Measurements from ENCODE around the gene OR1F1.

OR1F1 gene

DNA sequence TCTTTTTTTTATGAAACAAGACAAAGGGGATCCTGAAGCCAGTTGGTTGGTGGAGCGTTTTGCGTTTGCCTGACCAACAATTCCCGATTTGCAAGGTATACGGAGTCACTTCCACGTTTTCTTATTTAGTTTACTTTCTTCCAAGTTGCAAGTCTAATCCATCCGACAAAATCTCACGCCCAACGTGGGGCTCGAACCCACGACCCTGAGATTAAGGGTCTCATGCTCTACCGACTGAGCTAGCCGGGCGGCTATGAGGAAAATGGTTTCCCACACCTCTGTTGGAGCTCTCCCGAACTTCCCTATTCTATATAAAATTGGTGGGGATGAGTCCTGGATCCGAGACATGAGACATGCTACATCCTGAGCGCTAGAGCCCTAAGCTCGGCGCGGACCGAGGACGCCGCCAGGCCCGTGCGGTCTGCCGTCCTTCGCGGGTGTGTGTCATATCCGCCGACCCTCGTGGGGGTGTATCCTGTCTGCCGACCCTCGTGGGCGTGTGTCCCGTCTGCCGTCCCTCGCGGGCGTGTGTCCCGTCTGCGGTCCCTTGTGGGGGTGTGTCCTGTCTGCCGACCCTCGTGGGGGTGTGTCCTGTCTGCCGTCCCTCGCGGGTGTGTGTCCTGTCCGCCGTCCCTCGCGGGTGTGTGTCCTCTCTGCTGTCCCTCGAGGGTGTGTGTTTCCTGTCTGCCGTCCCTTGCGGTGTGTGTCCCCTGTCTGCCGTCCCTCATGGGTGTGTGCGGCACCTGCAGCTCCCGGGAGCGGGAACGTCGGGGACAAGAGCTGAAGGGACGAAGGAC is 30.6 kb upstream of the OR1F1 start:
- TF ChIP-seq, protein P1, sequence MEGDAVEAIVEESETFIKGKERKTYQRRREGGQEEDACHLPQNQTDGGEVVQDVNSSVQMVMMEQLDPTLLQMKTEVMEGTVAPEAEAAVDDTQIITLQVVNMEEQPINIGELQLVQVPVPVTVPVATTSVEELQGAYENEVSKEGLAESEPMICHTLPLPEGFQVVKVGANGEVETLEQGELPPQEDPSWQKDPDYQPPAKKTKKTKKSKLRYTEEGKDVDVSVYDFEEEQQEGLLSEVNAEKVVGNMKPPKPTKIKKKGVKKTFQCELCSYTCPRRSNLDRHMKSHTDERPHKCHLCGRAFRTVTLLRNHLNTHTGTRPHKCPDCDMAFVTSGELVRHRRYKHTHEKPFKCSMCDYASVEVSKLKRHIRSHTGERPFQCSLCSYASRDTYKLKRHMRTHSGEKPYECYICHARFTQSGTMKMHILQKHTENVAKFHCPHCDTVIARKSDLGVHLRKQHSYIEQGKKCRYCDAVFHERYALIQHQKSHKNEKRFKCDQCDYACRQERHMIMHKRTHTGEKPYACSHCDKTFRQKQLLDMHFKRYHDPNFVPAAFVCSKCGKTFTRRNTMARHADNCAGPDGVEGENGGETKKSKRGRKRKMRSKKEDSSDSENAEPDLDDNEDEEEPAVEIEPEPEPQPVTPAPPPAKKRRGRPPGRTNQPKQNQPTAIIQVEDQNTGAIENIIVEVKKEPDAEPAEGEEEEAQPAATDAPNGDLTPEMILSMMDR (IDR thresholded peaks at IDR 0.05; ENCODE audit: control insufficient read depth, insufficient read depth, low read depth, low read length, missing control alignments) = no peak
- peak; percentile 84 for DNase-seq (ENCODE audit: low read depth)
- H3K4me3 ChIP-seq (ENCODE audit: control insufficient read depth, low read depth, low read length) = peak overlapping the region; percentile 56

DNA sequence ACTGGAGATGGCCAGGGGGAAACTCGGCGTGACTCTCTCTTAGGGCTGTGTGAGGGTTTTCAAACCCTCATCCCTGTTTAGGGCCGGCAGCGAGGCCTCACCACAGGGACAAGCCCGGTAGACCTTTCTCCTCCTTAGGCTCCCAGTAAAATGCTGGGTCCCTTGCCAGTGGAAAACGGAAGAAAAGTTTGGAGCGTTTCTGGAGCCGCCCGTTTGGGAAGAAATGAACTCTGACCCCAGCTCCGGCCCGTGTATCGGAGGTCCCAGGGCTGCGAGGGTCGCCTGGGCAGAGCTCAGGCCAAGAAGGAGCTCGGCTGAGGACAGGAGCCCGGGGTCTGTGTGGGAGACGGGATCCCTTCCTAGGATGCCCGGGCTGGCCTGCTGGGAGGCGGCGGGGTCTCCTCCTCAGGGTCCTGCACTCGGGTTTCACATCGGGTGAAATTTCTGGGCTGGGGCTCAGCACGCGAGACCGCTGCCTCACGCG is 29.9 kb upstream of the OR1F1 start:
- TF ChIP-seq, protein P1 (IDR thresholded peaks at IDR 0.05; ENCODE audit: control insufficient read depth, insufficient read depth, low read depth, low read length, missing control alignments) = no peak
- H3K4me3 ChIP-seq (ENCODE audit: control insufficient read depth, low read depth, low read length) = peak overlapping the region; percentile 56
- no peak for DNase-seq (ENCODE audit: low read depth)

DNA sequence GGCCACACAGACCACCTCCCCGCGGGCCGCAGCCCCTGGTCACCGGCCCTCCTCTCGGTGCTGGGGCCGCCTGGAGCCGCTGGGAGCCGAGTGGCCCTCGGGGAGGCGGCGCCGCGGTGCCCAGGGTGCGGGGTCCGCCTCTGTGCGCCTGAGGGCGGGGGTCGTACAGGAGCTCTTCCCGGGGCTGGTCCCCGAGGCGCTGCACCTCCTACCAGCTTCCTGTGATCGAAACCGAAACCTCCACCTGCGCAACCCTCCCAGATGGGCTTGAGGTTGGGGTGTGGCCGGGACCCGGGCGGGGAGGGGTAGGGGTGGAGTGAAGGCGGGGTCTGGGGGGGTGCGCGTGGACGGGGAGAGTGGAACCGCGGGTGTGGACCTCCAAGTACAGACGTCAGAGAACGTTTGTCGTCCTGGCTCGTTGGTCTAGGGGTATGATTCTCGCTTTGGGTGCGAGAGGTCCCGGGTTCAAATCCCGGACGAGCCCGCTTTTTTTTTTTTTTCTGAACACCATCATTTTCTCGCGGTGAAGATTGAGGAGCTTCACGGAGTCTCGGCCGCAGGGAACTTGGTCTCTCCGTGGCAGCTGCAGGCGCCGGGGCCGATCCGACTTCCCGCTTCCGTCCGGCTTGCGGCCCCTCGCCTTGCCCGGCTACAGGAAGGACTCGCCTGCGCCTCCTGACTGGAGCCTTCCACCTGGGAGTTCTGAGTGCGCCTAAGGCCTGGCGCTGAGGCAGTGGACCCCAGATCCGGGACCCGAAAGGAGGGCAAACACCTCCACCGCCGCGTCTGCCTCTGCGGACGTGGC is 29.3 kb upstream of the OR1F1 start:
- TF ChIP-seq, protein P1 (IDR thresholded peaks at IDR 0.05; ENCODE audit: control insufficient read depth, insufficient read depth, low read depth, low read length, missing control alignments) = no peak
- DNase-seq (ENCODE audit: low read depth) = no peak

DNA sequence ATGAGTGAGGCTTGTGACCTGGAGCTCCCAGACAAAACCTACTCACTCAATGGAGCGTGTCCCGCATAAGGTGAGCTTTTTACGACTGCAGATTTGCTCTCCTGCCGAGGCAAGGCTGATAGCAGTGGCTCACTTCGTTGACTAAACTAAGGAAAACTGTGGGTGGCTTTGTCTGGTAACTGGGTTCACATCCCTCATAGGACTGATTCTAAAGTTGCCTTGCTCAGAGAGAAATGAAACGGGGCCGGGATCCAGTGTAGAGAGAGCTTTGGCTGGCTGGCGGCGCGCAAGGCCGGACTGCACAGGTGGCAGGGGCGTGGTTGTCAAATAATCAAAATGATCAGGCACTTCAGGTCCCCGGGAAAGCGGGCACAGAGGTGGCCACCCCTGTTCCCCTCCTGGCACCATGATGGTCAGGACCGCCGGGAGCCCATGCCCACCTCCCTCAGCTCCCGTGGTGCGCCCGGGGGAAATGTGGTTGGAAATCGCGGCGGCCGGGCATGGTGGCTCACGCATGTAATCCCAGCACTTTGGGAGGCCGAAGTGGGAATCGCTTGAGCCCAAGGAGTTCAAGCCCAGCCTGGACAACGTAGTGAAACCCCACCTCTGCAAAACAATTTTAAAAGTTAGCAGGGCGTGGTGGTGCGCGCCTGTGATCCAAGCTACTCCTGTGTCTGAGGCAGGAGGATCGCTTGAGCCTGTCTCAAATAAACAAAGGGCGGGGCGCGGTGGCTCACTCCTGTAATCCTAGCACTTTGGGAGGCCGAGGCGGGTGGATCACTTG is 26.6 kb upstream of the OR1F1 start:
- H3K4me3 ChIP-seq (ENCODE audit: control insufficient read depth, low read depth, low read length) = no peak overlapping the region
- no peak for DNase-seq (ENCODE audit: low read depth)
- TF ChIP-seq, protein P1 (IDR thresholded peaks at IDR 0.05; ENCODE audit: control insufficient read depth, insufficient read depth, low read depth, low read length, missing control alignments) = no peak

More for the DNA sequence above, 29.3 kb upstream of the OR1F1 start:
- peak overlapping the region; percentile 56 for H3K4me3 ChIP-seq (ENCODE audit: control insufficient read depth, low read depth, low read length)

DNA sequence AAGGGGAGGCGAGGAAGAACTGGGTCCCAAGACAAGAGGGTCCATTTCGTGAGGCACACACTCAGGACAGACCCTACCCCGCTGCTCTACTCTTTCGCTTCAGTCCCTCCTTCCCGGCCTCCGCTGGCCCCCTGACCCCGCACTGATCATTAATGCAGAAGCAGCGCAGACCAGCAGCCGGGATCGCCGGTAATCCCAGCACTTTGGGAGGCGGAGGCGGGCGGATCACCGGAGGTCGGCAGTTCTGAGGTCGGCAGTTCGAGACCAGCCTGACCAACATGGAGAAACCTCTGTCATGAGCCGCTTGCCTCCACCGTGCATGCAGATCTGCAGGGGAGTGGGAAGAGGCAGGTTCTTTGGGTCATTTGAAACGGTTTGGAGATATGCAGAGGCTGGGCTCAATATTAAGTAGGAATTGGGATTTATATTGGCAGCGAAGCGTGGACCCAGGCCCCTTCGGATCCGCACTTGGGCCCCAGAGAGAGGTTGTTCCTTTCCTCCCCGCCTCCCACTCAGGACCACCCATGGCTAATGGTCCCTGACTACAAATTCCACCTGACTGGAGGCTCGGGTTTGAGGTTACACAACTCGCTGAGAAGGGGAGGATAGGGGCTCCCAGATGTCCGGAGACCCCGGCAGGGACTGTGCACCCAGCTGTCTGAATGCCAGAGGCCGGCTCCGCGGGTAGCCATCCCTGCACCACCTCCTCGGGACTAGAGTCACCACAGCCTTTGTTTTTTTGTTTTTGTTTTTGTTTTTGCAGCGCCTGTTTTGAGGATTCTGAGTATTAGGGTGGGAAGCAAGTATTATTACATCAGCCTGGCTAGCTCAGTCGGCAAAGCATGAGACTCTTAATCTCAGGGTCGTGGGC is 23.6 kb upstream of the OR1F1 start:
- DNase-seq (ENCODE audit: low read depth) = no peak
- TF ChIP-seq, protein P1 (IDR thresholded peaks at IDR 0.05; ENCODE audit: control insufficient read depth, insufficient read depth, low read depth, low read length, missing control alignments) = no peak
- no peak overlapping the region for H3K4me3 ChIP-seq (ENCODE audit: control insufficient read depth, low read depth, low read length)
